Measurements from ENCODE around the gene VPS37B.

Gene VPS37B

DNA sequence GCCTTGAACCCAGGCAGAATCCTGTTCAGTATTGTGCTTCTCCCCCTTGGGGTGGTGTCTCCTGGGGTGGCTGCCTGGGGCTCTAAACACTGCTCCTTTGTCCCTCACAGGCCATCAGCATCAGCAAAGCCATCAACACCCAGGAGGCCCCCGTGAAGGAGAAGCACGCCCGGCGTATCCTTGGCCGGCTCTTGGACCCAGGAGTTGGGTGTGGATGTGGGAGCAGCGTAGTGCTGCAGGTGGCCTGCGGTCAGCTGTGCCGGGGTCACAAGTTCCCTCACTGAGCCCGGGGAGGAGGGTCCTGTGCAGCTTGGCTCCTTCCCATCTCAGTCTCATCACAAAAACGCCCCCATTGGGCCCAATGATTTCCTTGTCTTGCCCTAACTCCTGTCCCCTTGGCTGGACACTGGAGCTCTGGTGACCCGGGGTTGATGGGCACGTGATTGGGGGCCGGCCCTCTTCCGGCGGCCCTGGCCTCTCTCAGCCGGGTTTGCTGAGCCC lies 48.0 kb downstream of the VPS37B start:
- H3K27ac ChIP-seq (replicated peaks) = no peak overlapping the region
- no peak for DNase-seq (ENCODE audit: low read depth in 1 of 2, low spot score in 1 of 2)

GRCh38 chr12:122847516-122847836 lies 48.4 kb downstream of the VPS37B start:
- DNase-seq (ENCODE audit: low read depth in 1 of 2, low spot score in 1 of 2) = no peak
- no peak overlapping the region for H3K4me3 ChIP-seq (replicated peaks; ENCODE audit: insufficient read depth, low read length)
- no peaks in the 10 kb centered on the region for H3K27me3 ChIP-seq (ENCODE audit: insufficient read depth, poor library complexity, severe bottlenecking)
- H3K27ac ChIP-seq (replicated peaks) = no peak overlapping the region
- no peak for TF ChIP-seq CTCF (IDR thresholded peaks at IDR 0.05; ENCODE audit: insufficient read depth, low read length)
- TF ChIP-seq SPI1 (IDR thresholded peaks at IDR 0.05; ENCODE audit: borderline replicate concordance, low read depth) = no peak
- TF ChIP-seq GABPA (IDR thresholded peaks at IDR 0.05; ENCODE audit: low read depth) = no peak
- TF ChIP-seq REST (IDR thresholded peaks at IDR 0.05; ENCODE audit: insufficient replicate concordance, low read depth) = no peak
- no peak for TF ChIP-seq POLR2AphosphoS5 (IDR thresholded peaks at IDR 0.05; ENCODE audit: low read depth)

More for the DNA sequence above, 48.0 kb downstream of the VPS37B start:
- Histone ChIP-seq H3K4me3 (replicated peaks; ENCODE audit: insufficient read depth, low read length) (no peak overlapping the region), H3K27me3 (ENCODE audit: insufficient read depth, poor library complexity, severe bottlenecking) (no peaks in the 10 kb centered on the region)
- TF ChIP-seq SPI1 (IDR thresholded peaks at IDR 0.05; ENCODE audit: borderline replicate concordance, low read depth) = no peak

DNA sequence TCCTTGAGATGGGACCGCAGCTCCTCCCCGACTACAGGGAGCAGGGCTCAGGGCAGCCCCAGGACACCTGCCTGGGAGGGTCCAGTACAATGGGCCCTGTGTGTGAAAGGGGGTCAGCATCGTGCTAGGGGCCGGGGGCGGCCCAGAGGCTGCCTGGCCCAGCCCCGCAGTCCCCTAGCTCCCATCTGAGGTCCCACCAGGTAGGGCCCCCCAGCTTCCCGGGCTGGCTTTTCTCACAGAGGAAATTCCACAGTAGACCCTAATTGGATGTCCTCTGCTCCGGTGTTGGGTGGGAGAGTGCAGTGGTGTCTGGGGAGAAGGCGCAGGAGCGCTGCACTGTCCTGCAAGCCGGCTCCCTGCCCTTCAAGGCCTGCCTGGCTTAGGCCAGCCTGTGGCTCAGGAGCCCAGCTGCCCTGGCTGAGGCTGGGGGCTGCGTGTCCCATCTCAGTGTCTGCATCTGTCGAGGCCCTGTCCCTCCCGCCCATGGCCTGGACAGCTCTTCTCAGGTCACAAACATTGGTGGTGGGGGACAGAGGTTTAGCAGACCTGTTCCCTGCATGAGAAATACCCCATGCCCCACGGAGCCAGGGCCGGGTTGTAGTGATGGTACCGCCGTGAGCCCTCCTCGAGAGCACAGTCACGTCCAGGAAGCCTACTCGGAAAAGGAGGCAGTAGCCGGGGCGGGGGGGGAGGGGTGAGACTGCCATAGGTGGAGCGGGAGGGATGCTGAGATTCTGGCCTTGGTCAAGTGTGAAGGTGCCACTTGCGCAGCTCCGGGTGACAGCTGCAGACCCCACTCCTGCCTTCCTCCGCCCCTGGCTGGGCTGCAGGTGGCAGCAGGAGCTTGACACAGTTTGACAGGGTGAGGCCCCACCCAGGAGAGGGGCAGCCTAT lies 49.1 kb downstream of the VPS37B start:
- Histone ChIP-seq H3K4me3 (replicated peaks; ENCODE audit: insufficient read depth, low read length) (no peak overlapping the region), H3K27me3 (ENCODE audit: insufficient read depth, poor library complexity, severe bottlenecking) (no peaks in the 10 kb centered on the region), H3K27ac (replicated peaks) (no peak overlapping the region)
- no peak for DNase-seq (ENCODE audit: low read depth in 1 of 2, low spot score in 1 of 2)
- TF ChIP-seq POLR2AphosphoS5 (IDR thresholded peaks at IDR 0.05; ENCODE audit: low read depth) = no peak
- no peak for TF ChIP-seq SPI1 (IDR thresholded peaks at IDR 0.05; ENCODE audit: borderline replicate concordance, low read depth)
- no peak for TF ChIP-seq CTCF (IDR thresholded peaks at IDR 0.05; ENCODE audit: insufficient read depth, low read length)
- TF ChIP-seq GABPA (IDR thresholded peaks at IDR 0.05; ENCODE audit: low read depth) = no peak
- TF ChIP-seq REST (IDR thresholded peaks at IDR 0.05; ENCODE audit: insufficient replicate concordance, low read depth) = no peak

- no peak overlapping the region for H3K4me3 ChIP-seq (replicated peaks; ENCODE audit: insufficient read depth, low read length)
- TF ChIP-seq REST (IDR thresholded peaks at IDR 0.05; ENCODE audit: insufficient replicate concordance, low read depth) (no peak), POLR2AphosphoS5 (IDR thresholded peaks at IDR 0.05; ENCODE audit: low read depth) (no peak), SPI1 (IDR thresholded peaks at IDR 0.05; ENCODE audit: borderline replicate concordance, low read depth) (no peak), GABPA (IDR thresholded peaks at IDR 0.05; ENCODE audit: low read depth) (no peak), CTCF (IDR thresholded peaks at IDR 0.05; ENCODE audit: insufficient read depth, low read length) (no peak)
- H3K27ac ChIP-seq (replicated peaks) = no peak overlapping the region
- DNase-seq (ENCODE audit: low read depth in 1 of 2, low spot score in 1 of 2) = no peak
- no peaks in the 10 kb centered on the region for H3K27me3 ChIP-seq (ENCODE audit: insufficient read depth, poor library complexity, severe bottlenecking)
Observed at GRCh38 chr12:122845865-122846621, 49.9 kb downstream of the VPS37B start.
